Suprapubic skin (tissue), 4 donors: Measurements from ENCODE around the gene ILRUN.

Source experiments
- EP300 ChIP-seq: sonication (generic); formaldehyde crosslinking; IDR thresholded peaks from one replicate; pipeline ENCODE4 v1.6.1; 2017; ENCODE audit warnings: antibody characterized with exemption
- POLR2A ChIP-seq, 2 donors: fragments of 450-650 bp; IDR thresholded peaks; one replicate each; pipeline ENCODE4 v1.6.1; 2017; ENCODE audit warnings: antibody characterized with exemption in 2 of 2, mild to moderate bottlenecking in 2 of 2, moderate library complexity in 2 of 2
- POLR2AphosphoS5 ChIP-seq, 3 donors: sonication (generic); formaldehyde crosslinking; IDR thresholded peaks; one replicate each; pipeline ENCODE4 v1.6.1; 2017; ENCODE audit warnings: antibody characterized with exemption in 3 of 3
- TF ChIP-seq, protein P1 (sequence below), 2 donors: fragments of 200-600 bp in 1 of 2; fragments of 450-650 bp in 1 of 2; sonication (generic) in 1 of 2; IDR thresholded peaks; one replicate each; pipeline ENCODE4 v1.5.1; 2016 to 2019; ENCODE audit warnings: antibody characterized with exemption in 2 of 2, mild to moderate bottlenecking in 1 of 2, moderate library complexity in 1 of 2

DNA sequence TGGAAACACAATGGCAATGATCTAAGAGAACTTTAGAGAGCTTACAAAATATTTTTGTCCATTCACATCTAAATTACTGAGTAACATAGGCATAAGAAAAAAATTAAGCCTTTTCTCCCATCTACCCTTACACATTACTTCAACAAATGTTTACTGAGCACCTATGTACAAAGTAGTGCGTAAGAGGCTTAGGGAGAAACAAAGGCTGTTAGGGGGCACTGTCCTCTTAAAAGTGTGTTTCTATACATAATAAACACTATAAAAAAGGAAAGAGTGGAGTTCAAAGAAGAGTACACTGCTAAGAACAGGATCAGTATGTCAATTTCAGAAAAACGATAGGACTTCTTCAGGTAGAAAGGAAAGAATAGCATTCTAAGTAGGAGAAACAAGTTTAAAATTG is 12.2 kb downstream of the ILRUN start:
- TF ChIP-seq, protein P1, sequence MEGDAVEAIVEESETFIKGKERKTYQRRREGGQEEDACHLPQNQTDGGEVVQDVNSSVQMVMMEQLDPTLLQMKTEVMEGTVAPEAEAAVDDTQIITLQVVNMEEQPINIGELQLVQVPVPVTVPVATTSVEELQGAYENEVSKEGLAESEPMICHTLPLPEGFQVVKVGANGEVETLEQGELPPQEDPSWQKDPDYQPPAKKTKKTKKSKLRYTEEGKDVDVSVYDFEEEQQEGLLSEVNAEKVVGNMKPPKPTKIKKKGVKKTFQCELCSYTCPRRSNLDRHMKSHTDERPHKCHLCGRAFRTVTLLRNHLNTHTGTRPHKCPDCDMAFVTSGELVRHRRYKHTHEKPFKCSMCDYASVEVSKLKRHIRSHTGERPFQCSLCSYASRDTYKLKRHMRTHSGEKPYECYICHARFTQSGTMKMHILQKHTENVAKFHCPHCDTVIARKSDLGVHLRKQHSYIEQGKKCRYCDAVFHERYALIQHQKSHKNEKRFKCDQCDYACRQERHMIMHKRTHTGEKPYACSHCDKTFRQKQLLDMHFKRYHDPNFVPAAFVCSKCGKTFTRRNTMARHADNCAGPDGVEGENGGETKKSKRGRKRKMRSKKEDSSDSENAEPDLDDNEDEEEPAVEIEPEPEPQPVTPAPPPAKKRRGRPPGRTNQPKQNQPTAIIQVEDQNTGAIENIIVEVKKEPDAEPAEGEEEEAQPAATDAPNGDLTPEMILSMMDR (IDR thresholded peaks at IDR 0.05): no peak
- TF ChIP-seq POLR2AphosphoS5 (IDR thresholded peaks at IDR 0.05) (no peak), EP300 (no peak), POLR2A (IDR thresholded peaks at IDR 0.05) (no peak)
